HCT116 (cell line): ENCODE measurements around the gene SPCS2.

Experiments used
- CEBPB ChIP-seq: IDR thresholded peaks from 2 replicates; pipeline ENCODE4 v1.6.1; 2012; ENCODE audit warnings: low read depth
- CTCF ChIP-seq, 3 experiments: fragments of 200-600 bp in 1 of 3; sonication (generic) in 1 of 3; IDR thresholded peaks in 2 of 3; conservative IDR thresholded peaks in 1 of 3; 2 replicates each; pipeline ENCODE4 v1.5.1; 2012 to 2017; ENCODE audit warnings: low read depth in 2 of 3, low read length in 2 of 3, antibody characterized with exemption in 1 of 3, borderline replicate concordance in 1 of 3, control low read depth in 1 of 3, mild to moderate bottlenecking in 1 of 3, mixed read lengths in 1 of 3, mixed run types in 1 of 3, moderate library complexity in 1 of 3; ENCODE audit not compliant: insufficient read depth in 1 of 3
- EZH2 ChIP-seq: fragments of 200-600 bp; sonication (generic); IDR thresholded peaks from 2 replicates; pipeline ENCODE4 v1.6.1; 2017; ENCODE audit warnings: antibody characterized with exemption, mixed run types
- POLR2A ChIP-seq: IDR thresholded peaks from 2 replicates; pipeline ENCODE4 v1.7.0; 2011; ENCODE audit warnings: borderline replicate concordance; ENCODE audit not compliant: insufficient read depth, insufficient read length; ENCODE audit errors: extremely low read depth
- POLR2AphosphoS5 ChIP-seq: IDR thresholded peaks from 2 replicates; pipeline ENCODE4 v1.6.1; 2011; ENCODE audit warnings: mild to moderate bottlenecking, low read depth, low read length, moderate library complexity
- REST ChIP-seq: IDR thresholded peaks from 2 replicates; pipeline ENCODE4 v1.6.1; 2012; ENCODE audit warnings: low read depth
- SRF ChIP-seq: IDR thresholded peaks from 2 replicates; pipeline ENCODE4 v1.6.1; 2012; ENCODE audit warnings: low read depth
- TCF7L2 ChIP-seq: IDR thresholded peaks from 2 replicates; pipeline ENCODE4 v1.7.0; 2011; ENCODE audit warnings: borderline replicate concordance, inconsistent platforms; ENCODE audit not compliant: insufficient read depth, insufficient read length; ENCODE audit errors: extremely low read depth
- YY1 ChIP-seq: IDR thresholded peaks from 2 replicates; pipeline ENCODE4 v1.6.1; 2011; ENCODE audit warnings: low read length, low read depth, moderate library complexity, mild to moderate bottlenecking; ENCODE audit not compliant: insufficient replicate concordance; ENCODE audit errors: extremely low read depth
- ZNF274 ChIP-seq: fragments of 200-500 bp; sonication (Bioruptor generic); IDR thresholded peaks from 2 replicates; pipeline ENCODE4 v1.6.1; 2014; ENCODE audit warnings: mild to moderate bottlenecking, low read depth, low read length, inconsistent platforms

GRCh38 chr11:74984730-74985129 is 35.7 kb downstream of the SPCS2 start:
- TF ChIP-seq CTCF (IDR thresholded peaks at IDR 0.05 in 2 of 3, conservative IDR thresholded peaks at IDR 0.05 in 1 of 3; ENCODE audit: borderline replicate concordance in 1 of 3, insufficient read depth in 1 of 3, low read depth in 2 of 3, low read length in 2 of 3) (no peak), REST (no peak), TCF7L2 (no peak), POLR2AphosphoS5 (no peak), EZH2 (no peak), POLR2A (no peak), SRF (no peak), CEBPB (no peak), YY1 (no peak), ZNF274 (no peak)
